ENCODE measurements around the gene GRIN3B. TPM values are rescaled to one million over a fixed set of nuclear protein-coding genes. Genes with fewer than 3 reads are reported as not detected.

The GRIN3B gene
- total RNA-seq, 2 experiments from 2014 or later = not detected

- no peak overlapping the region for H3K27ac Mint-ChIP-seq
- peaks cover 2% of the 10 kb centered on the region for H3K36me3 Mint-ChIP-seq
- H3K27me3 Mint-ChIP-seq = no peaks in the 10 kb centered on the region
- no peak overlapping the region for H3K4me3 Mint-ChIP-seq
- no peak for DNase-seq
- H3K9me3 Mint-ChIP-seq = no peaks in the 10 kb centered on the region
- H3K4me1 Mint-ChIP-seq = peaks cover 4% of the 10 kb centered on the region
Observed at GRCh38 chr19:979318-979741, 20.9 kb upstream of the GRIN3B start.

- peaks cover 8% of the 10 kb centered on the region for H3K4me1 Mint-ChIP-seq
- H3K27me3 Mint-ChIP-seq = no peaks in the 10 kb centered on the region
- H3K27ac Mint-ChIP-seq = no peak overlapping the region
- no peak for DNase-seq
- peaks cover 7% of the 10 kb centered on the region for H3K36me3 Mint-ChIP-seq
- H3K4me3 Mint-ChIP-seq = no peak overlapping the region
- H3K9me3 Mint-ChIP-seq = no peaks in the 10 kb centered on the region
Observed at GRCh38 chr19:980133-980998, 19.9 kb upstream of the GRIN3B start.

- peak; percentile 87 for DNase-seq
- H3K4me1 Mint-ChIP-seq = peaks cover 13% of the 10 kb centered on the region
- H3K4me3 Mint-ChIP-seq = no peak overlapping the region
- H3K27me3 Mint-ChIP-seq = no peaks in the 10 kb centered on the region
- H3K9me3 Mint-ChIP-seq = no peaks in the 10 kb centered on the region
- H3K36me3 Mint-ChIP-seq = peaks cover 7% of the 10 kb centered on the region
- H3K27ac Mint-ChIP-seq = no peak overlapping the region
Observed at GRCh38 chr19:982567-983170, 17.6 kb upstream of the GRIN3B start.

GRCh38 chr19:984165-984967, 15.9 kb upstream of the GRIN3B start, which contains the start of gene WDR18:
Gene WDR18, plus strand, starts transcription at chr19:984345. Its CDS starts 9 bp downstream, at chr19:984354.
- Mint-ChIP-seq H3K9me3 (no peaks in the 10 kb centered on the region), H3K36me3 (peaks cover 7% of the 10 kb centered on the region), H3K4me3 (peak within 1 kb of the TSS; percentile 94), H3K4me1 (peaks cover 15% of the 10 kb centered on the region), H3K27ac (peak within 1 kb of the TSS; percentile 95), H3K27me3 (no peaks in the 10 kb centered on the region)
- DNase-seq = peak; percentile 94

- Mint-ChIP-seq H3K27me3 (no peaks in the 10 kb centered on the region), H3K4me1 (peaks cover 15% of the 10 kb centered on the region), H3K36me3 (peaks cover 12% of the 10 kb centered on the region), H3K9me3 (no peaks in the 10 kb centered on the region), H3K27ac (no peak overlapping the region), H3K4me3 (peak overlapping the region; percentile 94)
- no peak for DNase-seq
Observed at GRCh38 chr19:986083-986482, 14.1 kb upstream of the GRIN3B start.

GRCh38 chr19:988081-988480, 12.1 kb upstream of the GRIN3B start:
- H3K4me1 Mint-ChIP-seq = peaks cover 15% of the 10 kb centered on the region
- H3K27me3 Mint-ChIP-seq = no peaks in the 10 kb centered on the region
- no peak overlapping the region for H3K4me3 Mint-ChIP-seq
- peaks cover 14% of the 10 kb centered on the region for H3K36me3 Mint-ChIP-seq
- H3K27ac Mint-ChIP-seq = no peak overlapping the region
- DNase-seq = no peak
- H3K9me3 Mint-ChIP-seq = no peaks in the 10 kb centered on the region

GRCh38 chr19:988510-988909, 11.7 kb upstream of the GRIN3B start:
- H3K27me3 Mint-ChIP-seq = no peaks in the 10 kb centered on the region
- no peak for DNase-seq
- no peak overlapping the region for H3K27ac Mint-ChIP-seq
- peaks cover 14% of the 10 kb centered on the region for H3K4me1 Mint-ChIP-seq
- H3K9me3 Mint-ChIP-seq = no peaks in the 10 kb centered on the region
- H3K4me3 Mint-ChIP-seq = no peak overlapping the region
- peaks cover 14% of the 10 kb centered on the region for H3K36me3 Mint-ChIP-seq

GRCh38 chr19:989381-990081, 10.7 kb upstream of the GRIN3B start:
- DNase-seq = no peak
- H3K4me3 Mint-ChIP-seq = no peak overlapping the region
- no peak overlapping the region for H3K27ac Mint-ChIP-seq
- peaks cover 12% of the 10 kb centered on the region for H3K36me3 Mint-ChIP-seq
- H3K9me3 Mint-ChIP-seq = no peaks in the 10 kb centered on the region
- no peaks in the 10 kb centered on the region for H3K27me3 Mint-ChIP-seq
- H3K4me1 Mint-ChIP-seq = peaks cover 11% of the 10 kb centered on the region

- H3K36me3 Mint-ChIP-seq = peaks cover 8% of the 10 kb centered on the region
- no peak for DNase-seq
- no peaks in the 10 kb centered on the region for H3K27me3 Mint-ChIP-seq
- no peak overlapping the region for H3K4me3 Mint-ChIP-seq
- H3K9me3 Mint-ChIP-seq = no peaks in the 10 kb centered on the region
- peaks cover 7% of the 10 kb centered on the region for H3K4me1 Mint-ChIP-seq
- no peak overlapping the region for H3K27ac Mint-ChIP-seq
Observed at GRCh38 chr19:990119-990571, 10.1 kb upstream of the GRIN3B start.

GRCh38 chr19:990746-991145, 9.5 kb upstream of the GRIN3B start:
- H3K27ac Mint-ChIP-seq = no peak overlapping the region
- no peaks in the 10 kb centered on the region for H3K27me3 Mint-ChIP-seq
- H3K36me3 Mint-ChIP-seq = peaks cover 8% of the 10 kb centered on the region
- DNase-seq = no peak
- H3K9me3 Mint-ChIP-seq = no peaks in the 10 kb centered on the region
- H3K4me1 Mint-ChIP-seq = peaks cover 3% of the 10 kb centered on the region
- H3K4me3 Mint-ChIP-seq = no peak overlapping the region

GRCh38 chr19:991174-991931, 8.9 kb upstream of the GRIN3B start:
- DNase-seq = peak; percentile 72
- Mint-ChIP-seq H3K4me1 (peaks cover 4% of the 10 kb centered on the region), H3K27ac (no peak overlapping the region), H3K27me3 (peaks cover under 1% of the 10 kb centered on the region), H3K36me3 (peaks cover 8% of the 10 kb centered on the region), H3K4me3 (no peak overlapping the region), H3K9me3 (no peaks in the 10 kb centered on the region)

GRCh38 chr19:991932-992669, 8.1 kb upstream of the GRIN3B start:
- Mint-ChIP-seq H3K27me3 (peaks cover 3% of the 10 kb centered on the region), H3K36me3 (peaks cover 8% of the 10 kb centered on the region), H3K4me1 (peaks cover 8% of the 10 kb centered on the region), H3K4me3 (no peak overlapping the region), H3K9me3 (no peaks in the 10 kb centered on the region), H3K27ac (no peak overlapping the region)
- no peak for DNase-seq

GRCh38 chr19:992670-993055, 7.6 kb upstream of the GRIN3B start:
- H3K27me3 Mint-ChIP-seq = peaks cover 5% of the 10 kb centered on the region
- H3K4me3 Mint-ChIP-seq = no peak overlapping the region
- no peak for DNase-seq
- H3K36me3 Mint-ChIP-seq = peaks cover 8% of the 10 kb centered on the region
- H3K9me3 Mint-ChIP-seq = no peaks in the 10 kb centered on the region
- H3K4me1 Mint-ChIP-seq = peaks cover 8% of the 10 kb centered on the region
- no peak overlapping the region for H3K27ac Mint-ChIP-seq
